ENCODE measurements around the gene CARD10. TPM values are rescaled to one million over a fixed set of nuclear protein-coding genes. Genes with fewer than 3 reads are reported as not detected.

Gene CARD10
- polyA plus RNA-seq, 1 donor (not counting 4 experiments of a cell fraction or from before 2014, with no cell fraction given) = 32.2 TPM

- H3K4me2 ChIP-seq (ENCODE audit: control insufficient read depth, extremely low read depth, insufficient read depth, low read depth, low read length) = no peak overlapping the region
- peaks cover 71% of the 10 kb centered on the region for H3K4me1 ChIP-seq (ENCODE audit: control insufficient read depth, extremely low read depth, insufficient read depth, low read length)
- TF ChIP-seq EZH2 (IDR thresholded peaks at IDR 0.05; ENCODE audit: low read length) = no peak
- TF ChIP-seq CTCF (optimal IDR thresholded peaks at IDR 0.05 in 1 of 3, IDR thresholded peaks at IDR 0.05 in 1 of 3, conservative IDR thresholded peaks at IDR 0.05 in 1 of 3; ENCODE audit: extremely low read depth in 1 of 3, insufficient read depth in 2 of 3, low read length in 3 of 3) = no peak
- no peak overlapping the region for H2AFZ ChIP-seq (ENCODE audit: control insufficient read depth, low read length)
- H4K20me1 ChIP-seq (ENCODE audit: control insufficient read depth, extremely low read depth, insufficient read depth, low read length) = peaks cover 62% of the 10 kb centered on the region
- H3K36me3 ChIP-seq (ENCODE audit: control insufficient read depth in 2 of 2, extremely low read depth in 1 of 2, insufficient read depth in 2 of 2, low read length in 2 of 2) = peaks cover 21 to 48% of the 10 kb centered on the region in 2 experiments
- FAIRE-seq = no peak
- dilution Hi-C loops (cut with MboI; ENCODE audit: extremely low pct_ligation_motif_present, low sequenced_read_pairs) = no loop called here
- H3K9me1 ChIP-seq (ENCODE audit: control insufficient read depth, extremely low read depth, insufficient read depth, low read length) = peaks cover 11% of the 10 kb centered on the region
- H3K27ac ChIP-seq (ENCODE audit: control insufficient read depth, insufficient read depth, low read length) = no peak overlapping the region
- H3K4me3 ChIP-seq (ENCODE audit: control insufficient read depth in 2 of 3, extremely low read depth in 1 of 3, insufficient read depth in 2 of 3, low read depth in 1 of 3, low read length in 3 of 3) = no peak overlapping the region
- no peak overlapping the region for H3K9ac ChIP-seq (ENCODE audit: control insufficient read depth, extremely low read depth, insufficient read depth, low read length)
- no peak for DNase-seq (ENCODE audit: low read depth, low spot score)
- peaks cover 53% of the 10 kb centered on the region for H3K79me2 ChIP-seq (ENCODE audit: control insufficient read depth, insufficient read depth, low read length)
- H3K9me3 ChIP-seq (ENCODE audit: control insufficient read depth, low read depth, low read length) = no peaks in the 10 kb centered on the region
- H3K27me3 ChIP-seq (ENCODE audit: control insufficient read depth, extremely low read depth, insufficient read depth, low read length) = no peaks in the 10 kb centered on the region
These were observed 46.6 kb upstream of the CARD10 start for GRCh38 chr22:37565830-37566229.

GRCh38 chr22:37564111-37564711, 45.0 kb upstream of the CARD10 start:
- no peak for TF ChIP-seq EZH2 (IDR thresholded peaks at IDR 0.05; ENCODE audit: low read length)
- peak in 1 of 3 experiments; percentile 17 for TF ChIP-seq CTCF (optimal IDR thresholded peaks at IDR 0.05 in 1 of 3, IDR thresholded peaks at IDR 0.05 in 1 of 3, conservative IDR thresholded peaks at IDR 0.05 in 1 of 3; ENCODE audit: extremely low read depth in 1 of 3, insufficient read depth in 2 of 3, low read length in 3 of 3)
- DNase-seq (ENCODE audit: low read depth, low spot score) (no peak), FAIRE-seq (peak; percentile 36)
- Histone ChIP-seq H3K79me2 (ENCODE audit: control insufficient read depth, insufficient read depth, low read length) (peaks cover 55% of the 10 kb centered on the region), H3K4me1 (ENCODE audit: control insufficient read depth, extremely low read depth, insufficient read depth, low read length) (peaks cover 65% of the 10 kb centered on the region), H3K27ac (ENCODE audit: control insufficient read depth, insufficient read depth, low read length) (peak overlapping the region; percentile 85), H3K27me3 (ENCODE audit: control insufficient read depth, extremely low read depth, insufficient read depth, low read length) (no peaks in the 10 kb centered on the region), H4K20me1 (ENCODE audit: control insufficient read depth, extremely low read depth, insufficient read depth, low read length) (peaks cover 52% of the 10 kb centered on the region), H3K9me1 (ENCODE audit: control insufficient read depth, extremely low read depth, insufficient read depth, low read length) (peaks cover 11% of the 10 kb centered on the region), H3K36me3 (ENCODE audit: control insufficient read depth in 2 of 2, extremely low read depth in 1 of 2, insufficient read depth in 2 of 2, low read length in 2 of 2) (peaks cover 21 to 48% of the 10 kb centered on the region in 2 experiments), H3K9ac (ENCODE audit: control insufficient read depth, extremely low read depth, insufficient read depth, low read length) (peak overlapping the region; percentile 96), H3K4me3 (ENCODE audit: control insufficient read depth in 2 of 3, extremely low read depth in 1 of 3, insufficient read depth in 2 of 3, low read depth in 1 of 3, low read length in 3 of 3) (peak overlapping the region in 2 of 3 experiments; percentile 24 to 40), H3K4me2 (ENCODE audit: control insufficient read depth, extremely low read depth, insufficient read depth, low read depth, low read length) (peak overlapping the region; percentile 92), H3K9me3 (ENCODE audit: control insufficient read depth, low read depth, low read length) (no peaks in the 10 kb centered on the region), H2AFZ (ENCODE audit: control insufficient read depth, low read length) (no peak overlapping the region)
- dilution Hi-C loops (cut with MboI; ENCODE audit: extremely low pct_ligation_motif_present, low sequenced_read_pairs) = no loop called here

Data from keratinocyte (primary cell).